ENCODE measurements around the gene HNF1A. TPM values are rescaled to one million over a fixed set of nuclear protein-coding genes. Genes with fewer than 3 reads are reported as not detected.
"Not testable (repeated sequence)": the region's sequence is repeated elsewhere in the genome, so short reads cannot be mapped to it uniquely, and the experiment has no call there.

HNF1A gene
- total RNA-seq, 1 donor from 2014 or later = not detected

DNA sequence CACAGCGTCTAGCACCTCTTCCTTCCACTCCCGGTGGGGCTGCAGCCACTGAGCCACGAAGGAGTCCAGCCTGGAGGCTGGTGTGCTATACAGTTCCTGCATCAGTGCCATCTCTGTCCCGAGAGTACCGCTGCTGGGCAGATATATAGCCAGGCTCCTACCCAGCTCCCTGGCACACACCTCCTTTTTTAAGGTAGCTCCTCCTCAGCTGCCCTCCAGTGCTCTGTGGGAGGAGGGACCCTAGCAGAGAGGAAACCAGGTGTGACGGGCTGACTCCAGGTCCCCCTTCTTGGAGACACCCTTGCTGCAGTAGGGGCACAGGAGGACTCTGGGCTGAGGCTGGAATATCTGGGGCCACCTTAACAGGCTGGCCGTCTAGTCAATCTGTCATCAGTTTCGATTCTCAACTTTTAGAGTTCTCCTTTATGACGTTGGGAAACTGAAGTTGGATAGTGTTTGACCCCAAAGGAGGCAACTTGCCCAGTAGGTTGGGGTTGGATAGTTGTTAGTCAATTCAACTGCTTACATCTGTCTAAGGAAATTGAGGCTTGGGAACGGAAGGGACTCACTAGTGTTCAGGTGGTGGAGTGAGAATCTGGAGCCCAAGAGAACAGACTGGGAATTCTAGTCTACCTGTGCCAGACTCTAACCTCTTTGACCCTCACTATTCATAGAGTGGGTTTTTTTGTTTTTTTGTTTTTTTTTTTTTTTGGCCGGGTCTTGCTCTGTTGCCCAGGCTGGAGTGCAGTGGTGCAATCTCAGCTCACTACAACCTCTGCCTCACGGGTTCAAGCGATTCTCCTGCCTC lies 60.7 kb downstream of the HNF1A start, which contains the start of gene OASL:
OASL (minus strand) TSS at position 386 of the 808 bp plus-strand sequence; CDS start at position 111, 275 bp downstream.
- Mint-ChIP-seq H3K27me3 (ENCODE audit: unreplicated experiment) (peaks cover 5% of the 10 kb centered on the region), H3K4me3 (ENCODE audit: unreplicated experiment) (no peak within 1 kb of the TSS), H3K27ac (ENCODE audit: unreplicated experiment) (no peak within 1 kb of the TSS), H3K36me3 (ENCODE audit: low read depth, unreplicated experiment) (no peaks in the 10 kb centered on the region), H3K4me1 (ENCODE audit: unreplicated experiment) (no peaks in the 10 kb centered on the region), H3K9me3 (ENCODE audit: unreplicated experiment) (no peaks in the 10 kb centered on the region)
- no peak for TF ChIP-seq CTCF (IDR thresholded peaks at IDR 0.05; ENCODE audit: unreplicated experiment)
- no peak for DNase-seq (ENCODE audit: low spot score)

GRCh38 chr12:121043067-121043466 lies 64.7 kb downstream of the HNF1A start:
- Mint-ChIP-seq H3K4me1 (ENCODE audit: unreplicated experiment) (no peaks in the 10 kb centered on the region), H3K4me3 (ENCODE audit: unreplicated experiment) (no peak overlapping the region), H3K27me3 (ENCODE audit: unreplicated experiment) (peaks cover 7% of the 10 kb centered on the region), H3K36me3 (ENCODE audit: low read depth, unreplicated experiment) (no peaks in the 10 kb centered on the region), H3K9me3 (ENCODE audit: unreplicated experiment) (no peaks in the 10 kb centered on the region), H3K27ac (ENCODE audit: unreplicated experiment) (no peak overlapping the region)
- no peak for DNase-seq (ENCODE audit: low spot score)
- no peak for TF ChIP-seq CTCF (IDR thresholded peaks at IDR 0.05; ENCODE audit: unreplicated experiment)

- not testable (repeated sequence) for H3K27me3 Mint-ChIP-seq (ENCODE audit: unreplicated experiment); H3K27ac Mint-ChIP-seq (ENCODE audit: unreplicated experiment); H3K4me3 Mint-ChIP-seq (ENCODE audit: unreplicated experiment); H3K36me3 Mint-ChIP-seq (ENCODE audit: low read depth, unreplicated experiment); DNase-seq (ENCODE audit: low spot score); H3K9me3 Mint-ChIP-seq (ENCODE audit: unreplicated experiment); H3K4me1 Mint-ChIP-seq (ENCODE audit: unreplicated experiment)
These were observed 69.1 kb downstream of the HNF1A start for GRCh38 chr12:121047400-121047799.

DNA sequence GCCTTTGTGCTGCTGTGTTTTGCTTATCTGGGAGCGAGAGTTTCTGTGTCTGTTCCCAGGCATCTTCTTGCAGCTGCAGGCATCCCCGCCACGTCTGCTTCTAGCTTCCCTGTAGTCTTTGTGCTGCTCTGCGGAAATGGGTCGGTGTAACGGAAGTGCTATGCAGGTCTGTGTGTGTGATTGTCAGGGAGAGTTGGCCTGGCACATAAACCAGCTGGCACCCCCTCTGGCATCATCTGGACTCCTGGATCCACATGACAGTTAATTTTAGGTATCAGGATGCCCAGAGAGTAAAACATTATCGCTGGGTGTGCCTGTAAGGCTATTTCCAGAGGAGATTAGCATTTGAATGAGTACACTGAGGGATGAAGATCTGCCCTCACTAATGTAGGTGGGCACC lies 70.1 kb downstream of the HNF1A start:
- peaks cover 3% of the 10 kb centered on the region for H3K27me3 Mint-ChIP-seq (ENCODE audit: unreplicated experiment)
- no peak overlapping the region for H3K4me3 Mint-ChIP-seq (ENCODE audit: unreplicated experiment)
- H3K27ac Mint-ChIP-seq (ENCODE audit: unreplicated experiment) = no peak overlapping the region

GRCh38 chr12:121050725-121051124 lies 72.4 kb downstream of the HNF1A start:
- Mint-ChIP-seq H3K36me3 (ENCODE audit: low read depth, unreplicated experiment) (no peaks in the 10 kb centered on the region), H3K4me3 (ENCODE audit: unreplicated experiment) (no peak overlapping the region), H3K27me3 (ENCODE audit: unreplicated experiment) (peaks cover 4% of the 10 kb centered on the region), H3K27ac (ENCODE audit: unreplicated experiment) (no peak overlapping the region), H3K9me3 (ENCODE audit: unreplicated experiment) (no peaks in the 10 kb centered on the region), H3K4me1 (ENCODE audit: unreplicated experiment) (no peaks in the 10 kb centered on the region)
- no peak for DNase-seq (ENCODE audit: low spot score)
- no peak for TF ChIP-seq CTCF (IDR thresholded peaks at IDR 0.05; ENCODE audit: unreplicated experiment)

More for the DNA sequence above, 70.1 kb downstream of the HNF1A start:
- H3K36me3 Mint-ChIP-seq (ENCODE audit: low read depth, unreplicated experiment) = no peaks in the 10 kb centered on the region
- no peak for DNase-seq (ENCODE audit: low spot score)
- TF ChIP-seq CTCF (IDR thresholded peaks at IDR 0.05; ENCODE audit: unreplicated experiment) = no peak
- H3K9me3 Mint-ChIP-seq (ENCODE audit: unreplicated experiment) = no peaks in the 10 kb centered on the region
- no peaks in the 10 kb centered on the region for H3K4me1 Mint-ChIP-seq (ENCODE audit: unreplicated experiment)

Other genes starting within 250 kb of the HNF1A start
- 55.4 TPM for gene SPPL3, start 74.2 kb upstream of the HNF1A start, total RNA-seq (ENCODE audit: unreplicated experiment)
- gene C12orf43, start 37.9 kb downstream of the HNF1A start, total RNA-seq (ENCODE audit: unreplicated experiment) = 20.2 TPM
- not detected for gene OASL, start 60.7 kb downstream of the HNF1A start, total RNA-seq (ENCODE audit: unreplicated experiment)
- 0.82 TPM for gene P2RX7, start 154.3 kb downstream of the HNF1A start, total RNA-seq (ENCODE audit: unreplicated experiment)
- gene P2RX4, start 231.6 kb downstream of the HNF1A start, total RNA-seq (ENCODE audit: unreplicated experiment) = 20.0 TPM